Loucy (cell line): ENCODE measurements around the gene TJP1.

ENCODE experiments used
- EZH2phosphoT487 ChIP-seq: fragments of 200-600 bp; IDR thresholded peaks from 2 replicates; pipeline ENCODE4 v1.6.1; 2018; ENCODE audit warnings: antibody characterized with exemption, mild to moderate bottlenecking, moderate library complexity, borderline replicate concordance
- TF ChIP-seq, protein P1 (sequence below): fragments of 200-600 bp; sonication (generic); conservative IDR thresholded peaks from 2 replicates; pipeline ENCODE4 v1.5.1; 2014; ENCODE audit warnings: mild to moderate bottlenecking, antibody characterized with exemption, low read length

- TF ChIP-seq, protein P1, sequence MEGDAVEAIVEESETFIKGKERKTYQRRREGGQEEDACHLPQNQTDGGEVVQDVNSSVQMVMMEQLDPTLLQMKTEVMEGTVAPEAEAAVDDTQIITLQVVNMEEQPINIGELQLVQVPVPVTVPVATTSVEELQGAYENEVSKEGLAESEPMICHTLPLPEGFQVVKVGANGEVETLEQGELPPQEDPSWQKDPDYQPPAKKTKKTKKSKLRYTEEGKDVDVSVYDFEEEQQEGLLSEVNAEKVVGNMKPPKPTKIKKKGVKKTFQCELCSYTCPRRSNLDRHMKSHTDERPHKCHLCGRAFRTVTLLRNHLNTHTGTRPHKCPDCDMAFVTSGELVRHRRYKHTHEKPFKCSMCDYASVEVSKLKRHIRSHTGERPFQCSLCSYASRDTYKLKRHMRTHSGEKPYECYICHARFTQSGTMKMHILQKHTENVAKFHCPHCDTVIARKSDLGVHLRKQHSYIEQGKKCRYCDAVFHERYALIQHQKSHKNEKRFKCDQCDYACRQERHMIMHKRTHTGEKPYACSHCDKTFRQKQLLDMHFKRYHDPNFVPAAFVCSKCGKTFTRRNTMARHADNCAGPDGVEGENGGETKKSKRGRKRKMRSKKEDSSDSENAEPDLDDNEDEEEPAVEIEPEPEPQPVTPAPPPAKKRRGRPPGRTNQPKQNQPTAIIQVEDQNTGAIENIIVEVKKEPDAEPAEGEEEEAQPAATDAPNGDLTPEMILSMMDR: no peak
- no peak for TF ChIP-seq EZH2phosphoT487
These were observed 136.9 kb downstream of the TJP1 start for GRCh38 chr15:29685156-29686078.
